ENCODE data around the gene PRSS27. TPM values are rescaled to one million over a fixed set of nuclear protein-coding genes. Genes with fewer than 3 reads are reported as not detected.

The PRSS27 gene
- total RNA-seq, 2 donors from 2014 or later = 1.1 to 1.4 TPM

- no peak for ATAC-seq
- Mint-ChIP-seq H3K27ac (peak overlapping the region in 1 of 2 donors; percentile 86), H3K36me3 (peaks cover 79% of the 10 kb centered on the region), H3K9me3 (no peaks in the 10 kb centered on the region), H3K4me3 (no peak overlapping the region), H3K27me3 (no peaks in the 10 kb centered on the region), H3K4me1 (ENCODE audit: low read depth in 2 of 2) (peaks cover 63 to 74% of the 10 kb centered on the region in 2 donors)
- DNase-seq (ENCODE audit: low spot score) = no peak
Observed at GRCh38 chr16:2757344-2757743, 37.3 kb upstream of the PRSS27 start.

- Mint-ChIP-seq H3K27me3 (no peaks in the 10 kb centered on the region), H3K4me3 (peak overlapping the region; percentile 94), H3K4me1 (ENCODE audit: low read depth in 2 of 2) (peaks cover 62 to 71% of the 10 kb centered on the region in 2 donors), H3K9me3 (no peaks in the 10 kb centered on the region), H3K27ac (peak overlapping the region in 1 of 2 donors; percentile 86), H3K36me3 (peaks cover 77% of the 10 kb centered on the region)
- ATAC-seq (no peak), DNase-seq (ENCODE audit: low spot score) (no peak)
Observed at GRCh38 chr16:2756288-2757015, 36.4 kb upstream of the PRSS27 start.

GRCh38 chr16:2755158-2755557, 35.1 kb upstream of the PRSS27 start:
- no peaks in the 10 kb centered on the region for H3K9me3 Mint-ChIP-seq

GRCh38 chr16:2753733-2754020, 33.7 kb upstream of the PRSS27 start:
- Mint-ChIP-seq H3K9me3 (no peaks in the 10 kb centered on the region), H3K27me3 (no peaks in the 10 kb centered on the region), H3K4me1 (ENCODE audit: low read depth in 2 of 2) (peaks cover 58 to 66% of the 10 kb centered on the region in 2 donors), H3K4me3 (peak overlapping the region; percentile 94), H3K27ac (peak overlapping the region; percentile 78 to 86), H3K36me3 (peaks cover 51% of the 10 kb centered on the region)
- ATAC-seq = no peak
- no peak for DNase-seq (ENCODE audit: low spot score)

More at GRCh38 chr16:2755158-2755557, 35.1 kb upstream of the PRSS27 start:
- no peak for DNase-seq (ENCODE audit: low spot score)
- H3K27me3 Mint-ChIP-seq = no peaks in the 10 kb centered on the region
- no peak for ATAC-seq
- peak overlapping the region; percentile 94 for H3K4me3 Mint-ChIP-seq
- H3K4me1 Mint-ChIP-seq (ENCODE audit: low read depth in 2 of 2) = peaks cover 64 to 72% of the 10 kb centered on the region in 2 donors
- peaks cover 64% of the 10 kb centered on the region for H3K36me3 Mint-ChIP-seq
- H3K27ac Mint-ChIP-seq = peak overlapping the region; percentile 78 to 86

- DNase-seq (ENCODE audit: low spot score) (peak; percentile 86), ATAC-seq (peak; percentile 77 to 84)
- Mint-ChIP-seq H3K9me3 (no peaks in the 10 kb centered on the region), H3K4me3 (peak overlapping the region; percentile 94), H3K4me1 (ENCODE audit: low read depth in 2 of 2) (peaks cover 55 to 62% of the 10 kb centered on the region in 2 donors), H3K36me3 (peaks cover 45% of the 10 kb centered on the region), H3K27ac (peak overlapping the region; percentile 94 to 97), H3K27me3 (no peaks in the 10 kb centered on the region)
Observed at GRCh38 chr16:2752850-2753732, 33.1 kb upstream of the PRSS27 start.

GRCh38 chr16:2752035-2752849, 32.2 kb upstream of the PRSS27 start, which contains the start of gene SRRM2:
TSS of gene SRRM2 (plus strand) at chr16:2752638. CDS start at chr16:2756365, 3,727 bp downstream.
- DNase-seq (ENCODE audit: low spot score) (peak; percentile 95), ATAC-seq (peak; percentile 94 to 96)
- Mint-ChIP-seq H3K27me3 (no peaks in the 10 kb centered on the region), H3K4me3 (peak within 1 kb of the TSS; percentile 94), H3K4me1 (ENCODE audit: low read depth in 2 of 2) (peaks cover 49 to 54% of the 10 kb centered on the region in 2 donors), H3K27ac (peak within 1 kb of the TSS; percentile 94 to 97), H3K9me3 (no peaks in the 10 kb centered on the region), H3K36me3 (peaks cover 36% of the 10 kb centered on the region)

- peaks cover 30% of the 10 kb centered on the region for H3K36me3 Mint-ChIP-seq
- H3K4me1 Mint-ChIP-seq (ENCODE audit: low read depth in 2 of 2) = peaks cover 43 to 48% of the 10 kb centered on the region in 2 donors
- H3K27ac Mint-ChIP-seq = peak overlapping the region; percentile 94 to 97
- no peaks in the 10 kb centered on the region for H3K9me3 Mint-ChIP-seq
- H3K27me3 Mint-ChIP-seq = no peaks in the 10 kb centered on the region
- peak overlapping the region; percentile 88 for H3K4me3 Mint-ChIP-seq
- ATAC-seq (peak in 1 of 2 donors; percentile 59), DNase-seq (ENCODE audit: low spot score) (no peak)
Observed at GRCh38 chr16:2751577-2752034, 31.6 kb upstream of the PRSS27 start.

- Mint-ChIP-seq H3K27me3 (no peaks in the 10 kb centered on the region), H3K4me3 (peak overlapping the region; percentile 88), H3K9me3 (no peaks in the 10 kb centered on the region), H3K4me1 (ENCODE audit: low read depth in 2 of 2) (peaks cover 27 to 31% of the 10 kb centered on the region in 2 donors), H3K36me3 (peaks cover 16% of the 10 kb centered on the region), H3K27ac (peak overlapping the region; percentile 94 to 97)
- DNase-seq (ENCODE audit: low spot score) (no peak), ATAC-seq (no peak)
Observed at GRCh38 chr16:2749936-2750335, 29.9 kb upstream of the PRSS27 start.

GRCh38 chr16:2749476-2749875, 29.5 kb upstream of the PRSS27 start:
- DNase-seq (ENCODE audit: low spot score) = no peak
- no peaks in the 10 kb centered on the region for H3K27me3 Mint-ChIP-seq
- peaks cover 11% of the 10 kb centered on the region for H3K36me3 Mint-ChIP-seq
- no peak overlapping the region for H3K4me3 Mint-ChIP-seq
- peaks cover 22 to 27% of the 10 kb centered on the region in 2 donors for H3K4me1 Mint-ChIP-seq (ENCODE audit: low read depth in 2 of 2)
- H3K9me3 Mint-ChIP-seq = no peaks in the 10 kb centered on the region
- ATAC-seq = no peak
- H3K27ac Mint-ChIP-seq = no peak overlapping the region

GRCh38 chr16:2748757-2749455, 28.9 kb upstream of the PRSS27 start:
- Mint-ChIP-seq H3K9me3 (no peaks in the 10 kb centered on the region), H3K4me3 (no peak overlapping the region), H3K27ac (no peak overlapping the region)

GRCh38 chr16:2745961-2746360, 25.9 kb upstream of the PRSS27 start:
- no peak overlapping the region for H3K27ac Mint-ChIP-seq

More at GRCh38 chr16:2748757-2749455, 28.9 kb upstream of the PRSS27 start:
- peaks cover 5% of the 10 kb centered on the region for H3K36me3 Mint-ChIP-seq
- H3K27me3 Mint-ChIP-seq = no peaks in the 10 kb centered on the region
- ATAC-seq (no peak), DNase-seq (ENCODE audit: low spot score) (peak; percentile 15)
- peaks cover 16 to 21% of the 10 kb centered on the region in 2 donors for H3K4me1 Mint-ChIP-seq (ENCODE audit: low read depth in 2 of 2)

GRCh38 chr16:2745116-2745890, 25.3 kb upstream of the PRSS27 start:
- no peaks in the 10 kb centered on the region for H3K9me3 Mint-ChIP-seq
- no peaks in the 10 kb centered on the region for H3K27me3 Mint-ChIP-seq
- DNase-seq (ENCODE audit: low spot score) (peak; percentile 50), ATAC-seq (peak in 1 of 2 donors; percentile 15)
- H3K36me3 Mint-ChIP-seq = no peaks in the 10 kb centered on the region
- H3K27ac Mint-ChIP-seq = no peak overlapping the region
- no peak overlapping the region for H3K4me3 Mint-ChIP-seq
- H3K4me1 Mint-ChIP-seq (ENCODE audit: low read depth in 2 of 2) = peaks cover 0 to 2% of the 10 kb centered on the region in 2 donors

More at GRCh38 chr16:2745961-2746360, 25.9 kb upstream of the PRSS27 start:
- Mint-ChIP-seq H3K4me3 (no peak overlapping the region), H3K4me1 (ENCODE audit: low read depth in 2 of 2) (peaks cover 3 to 7% of the 10 kb centered on the region in 2 donors), H3K9me3 (no peaks in the 10 kb centered on the region), H3K27me3 (no peaks in the 10 kb centered on the region), H3K36me3 (no peaks in the 10 kb centered on the region)
- ATAC-seq (no peak), DNase-seq (ENCODE audit: low spot score) (peak; percentile 23)

Data from natural killer cell treated with Interleukin-12 subunit alpha and Interleukin-12 subunit beta and Interleukin-15 and Interleukin-18, amount 100 ng/mL, for 72 hours (primary cell).